GM21528 (cell line): ENCODE data around the gene RNF133.

ENCODE experiments used
- ATAC-seq: cut with Tn5 transposase; IDR thresholded peaks from one replicate; pipeline ENCODE4 v1.9.1; 2021; ENCODE audit warnings: mild to moderate bottlenecking, moderate library complexity; ENCODE audit not compliant: unreplicated experiment, low FRiP score

Gene RNF133

GRCh38 chr7:122699017-122699416 lies at the start of gene RNF133:
Gene RNF133 (minus strand): TSS chr7:122699117. CDS start chr7:122698918, 199 bp downstream.
- no peak for ATAC-seq

- no peak for ATAC-seq
These were observed 49.3 kb upstream of the RNF133 start for GRCh38 chr7:122748195-122748594.

- ATAC-seq, result no peak
These were observed 48.0 kb upstream of the RNF133 start for GRCh38 chr7:122746948-122747347.

- no peak for ATAC-seq
These were observed 44.3 kb upstream of the RNF133 start for GRCh38 chr7:122743211-122743610.

- ATAC-seq, result no peak
These were observed 40.0 kb upstream of the RNF133 start for GRCh38 chr7:122738947-122739346.

- no peak for ATAC-seq
These were observed 37.3 kb upstream of the RNF133 start for GRCh38 chr7:122736183-122736582.

- ATAC-seq, result no peak
These were observed 28.8 kb upstream of the RNF133 start for GRCh38 chr7:122727759-122728158.

GRCh38 chr7:122727354-122727753 lies 28.4 kb upstream of the RNF133 start:
- no peak for ATAC-seq

GRCh38 chr7:122726881-122727280 lies 28.0 kb upstream of the RNF133 start:
- ATAC-seq, result no peak

GRCh38 chr7:122724366-122724765 lies 25.4 kb upstream of the RNF133 start:
- ATAC-seq, result no peak

- no peak for ATAC-seq
These were observed 20.2 kb upstream of the RNF133 start for GRCh38 chr7:122719010-122719578.

GRCh38 chr7:122717356-122718089 lies 18.6 kb upstream of the RNF133 start:
- ATAC-seq, result no peak

GRCh38 chr7:122715183-122715582 lies 16.3 kb upstream of the RNF133 start:
- ATAC-seq, result no peak

- no peak for ATAC-seq
These were observed 12.0 kb upstream of the RNF133 start for GRCh38 chr7:122710916-122711315.

- ATAC-seq, result no peak
These were observed 11.2 kb upstream of the RNF133 start for GRCh38 chr7:122709930-122710646.

GRCh38 chr7:122706836-122707235 lies 7.9 kb upstream of the RNF133 start:
- no peak for ATAC-seq

GRCh38 chr7:122702872-122703510 lies 4.1 kb upstream of the RNF133 start, which contains the start of gene RNF148:
Gene RNF148 (minus strand): TSS chr7:122702922. CDS start chr7:122702750, 172 bp downstream.
- ATAC-seq, result no peak

GRCh38 chr7:122695816-122696215 lies 3.1 kb downstream of the RNF133 start:
- no peak for ATAC-seq

GRCh38 chr7:122694697-122695096 lies 4.2 kb downstream of the RNF133 start:
- ATAC-seq, result no peak

GRCh38 chr7:122692769-122693309 lies 6.1 kb downstream of the RNF133 start:
- ATAC-seq, result no peak
